OCI-LY3 (cell line): ENCODE results near the gene CEP162.

ENCODE experiments used
- H2AFZ ChIP-seq: fragments of 200-600, 300-600 bp; shearing (Covaris generic); 2 replicates; pipeline ENCODE4 v1.6.0; 2014; ENCODE audit warnings: antibody characterized with exemption, low read depth, low read length
- H3K27ac ChIP-seq: fragments of 200-600, 300-600 bp; sonication (generic); 2 replicates; pipeline ENCODE4 v1.5.1; 2014; ENCODE audit warnings: mild to moderate bottlenecking, low read length, moderate library complexity, mixed read lengths
- H3K27me3 ChIP-seq: fragments of 200-600, 300-600 bp; sonication (generic); 2 replicates; pipeline ENCODE4 v1.6.1; 2014; ENCODE audit warnings: low read depth, low read length, mixed read lengths
- H3K36me3 ChIP-seq: fragments of 200-600, 300-600 bp; sonication (generic); replicated peaks from 2 replicates; pipeline ENCODE3; 2014; ENCODE audit warnings: low read depth, low read length, mixed read lengths
- H3K4me1 ChIP-seq: fragments of 300-600, 200-600 bp; sonication (generic); 2 replicates; pipeline ENCODE4 v1.6.1; 2014; ENCODE audit warnings: low read length, mixed read lengths
- H3K4me2 ChIP-seq: fragments of 200-600, 300-600 bp; sonication (generic); 2 replicates; pipeline ENCODE4 v1.6.1; 2014; ENCODE audit warnings: low read length, mixed read lengths
- H3K4me3 ChIP-seq: fragments of 300-600, 200-600 bp; sonication (generic); 2 replicates; pipeline ENCODE4 v1.5.1; 2014; ENCODE audit warnings: antibody characterized with exemption, mild to moderate bottlenecking, low read length, moderate library complexity
- H3K79me2 ChIP-seq: fragments of 300-600, 200-600 bp; shearing (Covaris generic); 2 replicates; pipeline ENCODE4 v1.6.1; 2014; ENCODE audit warnings: mild to moderate bottlenecking, low read length, mixed read lengths
- H3K9ac ChIP-seq: fragments of 300-600, 200-600 bp; shearing (Covaris generic); 2 replicates; pipeline ENCODE4 v1.6.0; 2014; ENCODE audit warnings: mild to moderate bottlenecking, low read length, moderate library complexity
- H3K9me3 ChIP-seq: fragments of 200-600, 300-600 bp; shearing (Covaris generic); 2 replicates; pipeline ENCODE4 v1.6.1; 2014; ENCODE audit warnings: low read length, mixed read lengths; ENCODE audit not compliant: insufficient read depth
- H4K20me1 ChIP-seq: fragments of 200-600, 300-600 bp; sonication (generic); 2 replicates; pipeline ENCODE4 v1.6.1; 2016; ENCODE audit warnings: low read length, mixed read lengths; ENCODE audit not compliant: insufficient read depth
- EZH2phosphoT487 ChIP-seq: fragments of 200-600 bp; shearing (Covaris generic); IDR thresholded peaks from 2 replicates; pipeline ENCODE4 v1.6.1; 2018; ENCODE audit warnings: antibody characterized with exemption, mixed run types, low read depth
- TF ChIP-seq, protein P1 (sequence below): fragments of 200-600, 300-600 bp; sonication (generic); IDR thresholded peaks from 2 replicates; pipeline ENCODE4 v1.5.1; 2014; ENCODE audit warnings: antibody characterized with exemption, low read length, low read depth

The CEP162 gene, protein sequence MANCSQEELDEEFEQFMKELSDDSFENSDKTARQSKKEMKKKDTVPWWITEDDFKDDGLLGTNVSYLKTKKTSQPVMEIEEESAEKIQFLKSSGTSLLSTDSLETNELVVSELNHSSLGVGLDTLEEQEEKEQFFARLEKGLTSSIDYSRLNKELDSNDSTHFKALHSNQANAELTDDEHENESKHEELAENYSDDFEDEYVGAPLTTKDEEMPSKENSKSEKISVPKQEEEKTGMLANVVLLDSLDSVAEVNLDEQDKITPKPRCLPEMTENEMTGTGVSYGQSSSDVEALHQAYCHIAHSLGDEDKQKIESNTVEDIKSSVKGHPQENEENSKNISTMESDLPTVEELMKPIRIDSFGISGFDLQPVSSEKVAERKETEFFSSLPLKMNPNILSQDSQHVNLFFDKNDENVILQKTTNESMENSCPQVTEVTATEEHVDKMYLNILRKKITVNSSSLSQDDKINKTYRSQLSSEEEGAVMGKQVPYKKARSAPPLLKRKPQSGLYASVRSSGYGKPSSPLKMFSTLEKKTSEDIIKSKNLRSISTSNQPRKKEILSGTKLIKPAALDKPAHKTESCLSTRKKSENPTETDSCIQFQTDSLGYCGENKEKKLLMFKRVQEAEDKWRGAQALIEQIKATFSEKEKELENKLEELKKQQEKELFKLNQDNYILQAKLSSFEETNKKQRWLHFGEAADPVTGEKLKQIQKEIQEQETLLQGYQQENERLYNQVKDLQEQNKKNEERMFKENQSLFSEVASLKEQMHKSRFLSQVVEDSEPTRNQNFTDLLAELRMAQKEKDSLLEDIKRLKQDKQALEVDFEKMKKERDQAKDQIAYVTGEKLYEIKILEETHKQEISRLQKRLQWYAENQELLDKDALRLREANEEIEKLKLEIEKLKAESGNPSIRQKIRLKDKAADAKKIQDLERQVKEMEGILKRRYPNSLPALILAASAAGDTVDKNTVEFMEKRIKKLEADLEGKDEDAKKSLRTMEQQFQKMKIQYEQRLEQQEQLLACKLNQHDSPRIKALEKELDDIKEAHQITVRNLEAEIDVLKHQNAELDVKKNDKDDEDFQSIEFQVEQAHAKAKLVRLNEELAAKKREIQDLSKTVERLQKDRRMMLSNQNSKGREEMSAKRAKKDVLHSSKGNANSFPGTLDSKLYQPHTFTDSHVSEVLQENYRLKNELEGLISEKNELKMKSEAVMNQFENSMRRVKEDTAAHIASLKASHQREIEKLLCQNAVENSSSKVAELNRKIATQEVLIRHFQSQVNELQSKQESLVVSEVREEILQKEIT (N-terminal part only)

DNA sequence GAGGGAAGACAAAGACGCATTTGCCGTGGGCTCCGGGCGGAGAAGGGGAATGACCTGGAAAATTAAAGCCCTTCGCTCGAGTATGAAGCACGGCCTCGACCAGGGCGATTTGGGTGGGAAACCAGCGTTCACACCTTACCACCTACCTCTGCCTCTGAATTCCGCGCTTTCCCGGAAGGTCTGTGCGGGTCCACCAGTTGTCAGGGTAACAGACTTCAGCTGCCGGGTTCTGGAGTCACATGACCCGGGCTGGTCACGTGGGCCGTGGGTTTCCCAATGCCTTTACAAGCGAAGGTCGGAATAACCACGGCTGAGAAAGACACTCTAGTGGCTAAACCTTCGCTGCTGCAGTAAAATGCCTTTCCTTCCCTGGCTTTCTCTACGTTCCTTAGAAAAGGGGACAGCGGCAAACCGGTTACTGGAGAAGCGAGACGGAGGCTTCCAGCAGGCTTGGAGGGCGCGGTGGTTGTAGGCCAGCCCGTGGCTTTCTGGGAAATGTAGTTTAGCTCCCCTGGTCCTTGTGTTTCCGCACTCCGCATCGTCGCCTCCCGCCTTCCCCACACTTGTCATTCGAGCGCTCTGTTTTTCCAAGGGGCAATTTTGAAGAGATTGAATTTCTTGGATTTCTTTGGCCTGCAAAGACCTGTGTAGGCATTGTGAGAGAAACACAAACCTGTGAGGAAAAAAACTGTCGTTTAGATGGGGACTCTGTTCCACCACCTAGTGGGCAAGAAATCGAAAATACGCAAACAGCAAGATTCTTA lies at the start of gene CEP162:
TSS of gene CEP162 (minus strand) at position 210 of the 764 bp plus-strand sequence. CDS start 1,250 bp downstream, outside the sequence.
- Histone ChIP-seq H3K4me2 (peak within 1 kb of the TSS; percentile 75), H3K36me3 (no peaks in the 10 kb centered on the region), H2AFZ (peak within 1 kb of the TSS; percentile 97), H3K79me2 (no peaks in the 10 kb centered on the region), H3K9ac (peak within 1 kb of the TSS; percentile 69), H3K9me3 (no peaks in the 10 kb centered on the region), H3K27me3 (peaks cover 16% of the 10 kb centered on the region), H3K27ac (peak within 1 kb of the TSS; percentile 21; the same call in 1 of the 2 replicates), H4K20me1 (no peaks in the 10 kb centered on the region), H3K4me3 (peak within 1 kb of the TSS; percentile 87), H3K4me1 (peaks cover 11% of the 10 kb centered on the region)
- TF ChIP-seq, protein P1, sequence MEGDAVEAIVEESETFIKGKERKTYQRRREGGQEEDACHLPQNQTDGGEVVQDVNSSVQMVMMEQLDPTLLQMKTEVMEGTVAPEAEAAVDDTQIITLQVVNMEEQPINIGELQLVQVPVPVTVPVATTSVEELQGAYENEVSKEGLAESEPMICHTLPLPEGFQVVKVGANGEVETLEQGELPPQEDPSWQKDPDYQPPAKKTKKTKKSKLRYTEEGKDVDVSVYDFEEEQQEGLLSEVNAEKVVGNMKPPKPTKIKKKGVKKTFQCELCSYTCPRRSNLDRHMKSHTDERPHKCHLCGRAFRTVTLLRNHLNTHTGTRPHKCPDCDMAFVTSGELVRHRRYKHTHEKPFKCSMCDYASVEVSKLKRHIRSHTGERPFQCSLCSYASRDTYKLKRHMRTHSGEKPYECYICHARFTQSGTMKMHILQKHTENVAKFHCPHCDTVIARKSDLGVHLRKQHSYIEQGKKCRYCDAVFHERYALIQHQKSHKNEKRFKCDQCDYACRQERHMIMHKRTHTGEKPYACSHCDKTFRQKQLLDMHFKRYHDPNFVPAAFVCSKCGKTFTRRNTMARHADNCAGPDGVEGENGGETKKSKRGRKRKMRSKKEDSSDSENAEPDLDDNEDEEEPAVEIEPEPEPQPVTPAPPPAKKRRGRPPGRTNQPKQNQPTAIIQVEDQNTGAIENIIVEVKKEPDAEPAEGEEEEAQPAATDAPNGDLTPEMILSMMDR, result peak; percentile 93
- TF ChIP-seq EZH2phosphoT487, result no peak

DNA sequence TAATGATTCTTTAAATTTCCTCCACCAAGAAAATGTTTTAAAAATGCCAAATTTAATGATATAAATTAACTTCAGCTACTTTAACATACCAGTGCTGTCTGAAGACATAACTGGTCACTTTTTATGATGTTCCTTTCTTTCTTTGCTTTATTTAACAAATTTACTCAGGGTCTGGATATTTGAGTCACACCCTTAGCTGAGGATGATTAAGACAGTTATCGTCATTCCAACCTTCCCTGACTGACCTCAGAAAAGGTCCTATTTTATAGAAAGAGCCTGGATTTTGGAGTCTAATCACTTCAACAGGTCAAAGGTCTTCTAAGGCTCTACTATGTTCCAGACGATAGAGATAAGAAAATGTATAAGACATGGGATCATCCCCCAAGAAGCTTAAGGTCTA lies 47.4 kb upstream of the CEP162 start:
- TF ChIP-seq EZH2phosphoT487, result no peak
- TF ChIP-seq, protein P1, result no peak
- H3K27ac ChIP-seq, result no peak overlapping the region
- H3K79me2 ChIP-seq, result no peaks in the 10 kb centered on the region
- no peak overlapping the region for H3K9ac ChIP-seq
- no peak overlapping the region for H3K4me3 ChIP-seq
- H3K36me3 ChIP-seq, result no peaks in the 10 kb centered on the region
- no peaks in the 10 kb centered on the region for H3K9me3 ChIP-seq
- H3K27me3 ChIP-seq, result no peaks in the 10 kb centered on the region
- no peaks in the 10 kb centered on the region for H3K4me1 ChIP-seq
- H4K20me1 ChIP-seq, result no peaks in the 10 kb centered on the region
- no peak overlapping the region for H3K4me2 ChIP-seq
- H2AFZ ChIP-seq, result no peak overlapping the region

GRCh38 chr6:84273048-84273809 lies 45.8 kb upstream of the CEP162 start:
- H3K36me3 ChIP-seq, result no peaks in the 10 kb centered on the region
- TF ChIP-seq, protein P1, result no peak
- TF ChIP-seq EZH2phosphoT487, result no peak
- H4K20me1 ChIP-seq, result no peaks in the 10 kb centered on the region
- no peak overlapping the region for H3K4me2 ChIP-seq
- H3K9me3 ChIP-seq, result no peaks in the 10 kb centered on the region
- no peak overlapping the region for H3K9ac ChIP-seq
- no peaks in the 10 kb centered on the region for H3K27me3 ChIP-seq
- no peaks in the 10 kb centered on the region for H3K79me2 ChIP-seq
- H3K4me1 ChIP-seq, result no peaks in the 10 kb centered on the region
- no peak overlapping the region for H3K27ac ChIP-seq
- no peak overlapping the region for H2AFZ ChIP-seq
- H3K4me3 ChIP-seq, result no peak overlapping the region
